Nephron (organoid): Measurements from ENCODE around the gene TEKTIP1.

Experiments
- H3K27ac Mint-ChIP-seq, 3 experiments: 2 replicates each; pipeline ENCODE4 v1.8.0; 2020; ENCODE audit warnings: mixed read lengths in 3 of 3, mild to moderate bottlenecking in 2 of 3, moderate library complexity in 1 of 3
- H3K27me3 Mint-ChIP-seq: 2 replicates; pipeline ENCODE4 v1.8.0; 2021; ENCODE audit warnings: low read depth, mild to moderate bottlenecking, moderate library complexity, mixed read lengths
- H3K36me3 Mint-ChIP-seq: 2 replicates; pipeline ENCODE4 v1.8.0; 2020; ENCODE audit warnings: low read depth, mixed read lengths
- H3K4me1 Mint-ChIP-seq: 2 replicates; pipeline ENCODE4 v1.8.0; 2020; ENCODE audit warnings: mixed read lengths
- H3K4me3 Mint-ChIP-seq, 3 experiments: 2 replicates each; pipeline ENCODE4 v1.8.0; 2020; ENCODE audit warnings: mild to moderate bottlenecking in 3 of 3, mixed read lengths in 3 of 3, moderate library complexity in 2 of 3
- H3K9me3 Mint-ChIP-seq: 2 replicates; pipeline ENCODE4 v1.8.0; 2020; ENCODE audit warnings: mixed read lengths
- CTCF ChIP-seq, 3 experiments: fragments of 200-600 bp; sonication (generic); IDR thresholded peaks; one replicate each; pipeline ENCODE4 v1.5.0; 2021; ENCODE audit warnings: antibody characterized with exemption in 3 of 3; ENCODE audit not compliant: unreplicated experiment in 3 of 3

Gene TEKTIP1

GRCh38 chr19:3510727-3511126, 28.2 kb upstream of the TEKTIP1 start:
- no peaks in the 10 kb centered on the region for H3K27me3 Mint-ChIP-seq
- peaks cover 39% of the 10 kb centered on the region for H3K4me1 Mint-ChIP-seq
- H3K9me3 Mint-ChIP-seq: no peaks in the 10 kb centered on the region
- H3K36me3 Mint-ChIP-seq: peaks cover 17% of the 10 kb centered on the region
- H3K4me3 Mint-ChIP-seq: no peak overlapping the region
- no peak overlapping the region for H3K27ac Mint-ChIP-seq
- TF ChIP-seq CTCF (IDR thresholded peaks at IDR 0.05; ENCODE audit: unreplicated experiment in 3 of 3): no peak

- Mint-ChIP-seq H3K27me3 (no peaks in the 10 kb centered on the region), H3K36me3 (peaks cover 17% of the 10 kb centered on the region), H3K27ac (no peak overlapping the region), H3K4me1 (peaks cover 43% of the 10 kb centered on the region), H3K9me3 (no peaks in the 10 kb centered on the region), H3K4me3 (no peak overlapping the region)
- no peak for TF ChIP-seq CTCF (IDR thresholded peaks at IDR 0.05; ENCODE audit: unreplicated experiment in 3 of 3)
Observed at GRCh38 chr19:3511506-3512251, 27.3 kb upstream of the TEKTIP1 start.

DNA sequence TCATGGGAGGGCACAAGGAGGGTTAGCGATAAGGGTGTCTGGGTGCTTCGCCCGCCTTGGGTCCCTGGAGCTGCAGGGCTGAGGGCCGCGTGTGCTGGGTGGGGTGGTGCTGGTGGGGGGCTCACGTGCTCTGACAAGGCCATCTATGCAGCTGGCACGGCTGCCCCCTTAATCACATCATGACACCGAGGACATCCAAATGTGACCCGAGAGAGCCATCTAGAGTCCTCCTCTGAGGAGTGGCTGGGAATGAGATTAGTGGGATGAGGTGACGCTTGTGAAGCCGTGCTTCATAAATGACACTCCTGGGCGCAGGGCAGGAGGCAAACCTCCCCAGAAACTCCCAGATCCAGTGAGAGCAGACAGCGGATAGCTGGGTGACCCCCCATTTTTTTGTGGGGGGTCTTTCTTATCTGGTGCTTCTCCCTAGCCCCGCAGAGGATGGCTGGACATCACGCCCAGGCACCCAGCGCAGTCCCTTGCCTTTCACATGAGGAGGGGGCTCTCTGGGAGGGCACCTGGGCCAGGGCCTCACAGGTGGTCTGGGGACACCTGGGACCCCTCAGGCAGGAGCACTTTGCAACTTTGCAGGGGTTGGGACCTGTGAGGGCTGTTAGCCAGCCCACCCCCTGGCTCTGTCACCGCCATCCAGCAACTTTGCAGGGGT, 26.3 kb upstream of the TEKTIP1 start:
- Mint-ChIP-seq H3K4me1 (peaks cover 33% of the 10 kb centered on the region), H3K27me3 (no peaks in the 10 kb centered on the region), H3K4me3 (no peak overlapping the region), H3K9me3 (no peaks in the 10 kb centered on the region), H3K36me3 (peaks cover 17% of the 10 kb centered on the region), H3K27ac (no peak overlapping the region)
- no peak for TF ChIP-seq CTCF (IDR thresholded peaks at IDR 0.05; ENCODE audit: unreplicated experiment in 3 of 3)

GRCh38 chr19:3513229-3514140, 25.5 kb upstream of the TEKTIP1 start:
- Mint-ChIP-seq H3K4me3 (no peak overlapping the region), H3K4me1 (peaks cover 32% of the 10 kb centered on the region), H3K27me3 (no peaks in the 10 kb centered on the region), H3K9me3 (no peaks in the 10 kb centered on the region), H3K27ac (no peak overlapping the region), H3K36me3 (peaks cover 17% of the 10 kb centered on the region)
- no peak for TF ChIP-seq CTCF (IDR thresholded peaks at IDR 0.05; ENCODE audit: unreplicated experiment in 3 of 3)

GRCh38 chr19:3514930-3515329, 24.0 kb upstream of the TEKTIP1 start:
- Mint-ChIP-seq H3K36me3 (peaks cover 6% of the 10 kb centered on the region), H3K27me3 (no peaks in the 10 kb centered on the region), H3K27ac (no peak overlapping the region), H3K4me1 (peaks cover 23% of the 10 kb centered on the region), H3K9me3 (no peaks in the 10 kb centered on the region), H3K4me3 (no peak overlapping the region)
- TF ChIP-seq CTCF (IDR thresholded peaks at IDR 0.05; ENCODE audit: unreplicated experiment in 3 of 3): no peak
